Neural cell (in vitro differentiated cells): ENCODE results near the gene MEDAG. TPM values are rescaled to one million over a fixed set of nuclear protein-coding genes. Genes with fewer than 3 reads are reported as not detected.

Experiments
- H2AFZ ChIP-seq: fragments of 200-600, 300-800 bp; sonication (generic), shearing (Covaris generic); 2 replicates; pipeline ENCODE4 v1.6.0; 2014; ENCODE audit warnings: low read depth, mild to moderate bottlenecking, antibody characterized with exemption, low read length, moderate library complexity
- H3F3A ChIP-seq: fragments of 200-600 bp; shearing (Covaris generic); 2 replicates; pipeline ENCODE4 v1.6.1; 2016; ENCODE audit warnings: mild to moderate bottlenecking, moderate library complexity, mixed read lengths, antibody characterized with exemption, low read length; ENCODE audit not compliant: insufficient read depth, poor library complexity, severe bottlenecking
- H3K27ac ChIP-seq: fragments of 200-600, 300-800 bp; sonication (generic), shearing (Covaris generic); 2 replicates; pipeline ENCODE4 v1.5.1; 2014; ENCODE audit warnings: mild to moderate bottlenecking, low read length, moderate library complexity
- H3K27me3 ChIP-seq: fragments of 300-800, 200-600 bp; sonication (generic), shearing (Covaris generic); 2 replicates; pipeline ENCODE4 v1.6.0; 2014; ENCODE audit warnings: mild to moderate bottlenecking, low read depth, low read length, moderate library complexity; ENCODE audit not compliant: insufficient read depth
- H3K36me3 ChIP-seq: fragments of 300-800, 200-600 bp; sonication (generic), shearing (Covaris generic); 2 replicates; pipeline ENCODE4 v1.5.1; 2014; ENCODE audit warnings: mild to moderate bottlenecking, antibody characterized with exemption, low read length, moderate library complexity; ENCODE audit not compliant: insufficient read depth
- H3K4me2 ChIP-seq: fragments of 300-800, 200-600 bp; sonication (generic), shearing (Covaris generic); 2 replicates; pipeline ENCODE4 v1.6.0; 2014; ENCODE audit warnings: mild to moderate bottlenecking, low read length
- H3K4me3 ChIP-seq: fragments of 300-800, 200-600 bp; sonication (generic), shearing (Covaris generic); 2 replicates; pipeline ENCODE4 v1.5.1; 2014; ENCODE audit warnings: mild to moderate bottlenecking, low read length, moderate library complexity
- H3K79me2 ChIP-seq: fragments of 200-600 bp; shearing (Covaris generic); replicated peaks from 2 replicates; pipeline ENCODE4 v1.6.0; 2014; ENCODE audit warnings: mild to moderate bottlenecking, low read length, moderate library complexity; ENCODE audit not compliant: insufficient read depth
- H3K9ac ChIP-seq: fragments of 300-800, 200-600 bp; sonication (generic), shearing (Covaris generic); 2 replicates; pipeline ENCODE4 v1.6.1; 2016; ENCODE audit warnings: mild to moderate bottlenecking, low read length, mixed read lengths
- H3K9me2 ChIP-seq: fragments of 200-600 bp; shearing (Covaris generic); 2 replicates; pipeline ENCODE4 v1.6.1; 2016; ENCODE audit warnings: mild to moderate bottlenecking, low read length, mixed read lengths; ENCODE audit not compliant: insufficient read depth
- H3K9me3 ChIP-seq: fragments of 200-600, 300-800 bp; sonication (generic), shearing (Covaris generic); 2 replicates; pipeline ENCODE4 v1.6.1; 2016; ENCODE audit warnings: mild to moderate bottlenecking, mixed run types, low read length, moderate library complexity, mixed read lengths
- H4K20me1 ChIP-seq: fragments of 200-600 bp; shearing (Covaris generic); 2 replicates; pipeline ENCODE4 v1.6.1; 2016; ENCODE audit warnings: mild to moderate bottlenecking, mixed run types; ENCODE audit not compliant: insufficient read depth
- EP300 ChIP-seq: fragments of 450-650 bp; conservative IDR thresholded peaks from 2 replicates; pipeline ENCODE4 v1.6.1; 2014; ENCODE audit warnings: antibody characterized with exemption, mild to moderate bottlenecking, moderate library complexity; ENCODE audit not compliant: poor library complexity, severe bottlenecking
- EZH2 ChIP-seq: fragments of 200-600, 300-800 bp; shearing (Covaris generic), sonication (generic); IDR thresholded peaks from 2 replicates; pipeline ENCODE4 v1.6.1; 2014; ENCODE audit warnings: antibody characterized with exemption, low read length, borderline replicate concordance, mild to moderate bottlenecking; ENCODE audit not compliant: insufficient read depth, poor library complexity, severe bottlenecking
- MXI1 ChIP-seq: fragments of 450-650 bp; conservative IDR thresholded peaks from 2 replicates; pipeline ENCODE4 v1.6.1; 2014; ENCODE audit warnings: antibody characterized with exemption, mild to moderate bottlenecking; ENCODE audit not compliant: poor library complexity, severe bottlenecking
- POLR2AphosphoS5 ChIP-seq: IDR thresholded peaks from 2 replicates; pipeline ENCODE4 v1.6.1; 2012
- RAD21 ChIP-seq: fragments of 450-650 bp; conservative IDR thresholded peaks from 2 replicates; pipeline ENCODE4 v1.6.1; 2014; ENCODE audit warnings: antibody characterized with exemption, mild to moderate bottlenecking, moderate library complexity
- SMC3 ChIP-seq: fragments of 450-650 bp; conservative IDR thresholded peaks from 2 replicates; pipeline ENCODE4 v1.6.1; 2014; ENCODE audit warnings: antibody characterized with exemption, mild to moderate bottlenecking, moderate library complexity; ENCODE audit not compliant: poor library complexity
- TAF1 ChIP-seq: IDR thresholded peaks from 2 replicates; pipeline ENCODE4 v1.6.1; 2012; ENCODE audit warnings: low read depth
- polyA plus RNA-seq: library from polyadenylated mRNA; depleted of rRNA; stranded (reverse); fragments of >200 nt; gene quantifications from 2 replicates; pipeline ENCODE4 v1.2.3, GENCODE V29; 2014
- TF ChIP-seq, protein P1 (sequence below): IDR thresholded peaks from 2 replicates; pipeline ENCODE4 v1.6.1; 2012; ENCODE audit warnings: borderline replicate concordance
- TF ChIP-seq, protein P2 (sequence below): fragments of 450-650 bp; IDR thresholded peaks from 2 replicates; pipeline ENCODE4 v1.5.1; 2014; ENCODE audit warnings: antibody characterized with exemption, mild to moderate bottlenecking, moderate library complexity; ENCODE audit not compliant: poor library complexity, severe bottlenecking

Gene MEDAG
- polyA plus RNA-seq, 1 donor from 2014 or later, result not detected

DNA sequence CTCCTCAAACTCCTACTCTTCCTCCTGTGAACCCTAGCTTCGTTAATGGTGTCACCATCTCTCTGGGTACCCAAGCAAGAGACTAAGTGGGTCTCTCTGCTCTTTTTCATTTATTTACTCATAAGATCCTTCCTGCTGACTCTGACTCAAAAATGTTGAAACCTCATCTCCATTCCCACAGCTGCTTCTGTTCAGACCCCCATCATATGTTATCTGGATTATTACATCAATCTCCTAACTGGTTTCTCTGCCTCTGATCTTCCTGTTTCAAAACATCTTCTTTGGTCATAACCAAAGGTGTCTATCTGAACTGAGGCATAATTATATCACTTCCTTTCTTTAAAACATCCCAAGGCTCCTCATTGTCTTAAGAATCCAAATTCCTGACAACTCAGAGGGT, 2.0 kb upstream of the MEDAG start:
- TF ChIP-seq RAD21 (no peak), EZH2 (no peak), TAF1 (no peak), MXI1 (no peak), POLR2AphosphoS5 (no peak), SMC3 (no peak), EP300 (no peak)
- TF ChIP-seq, protein P1, sequence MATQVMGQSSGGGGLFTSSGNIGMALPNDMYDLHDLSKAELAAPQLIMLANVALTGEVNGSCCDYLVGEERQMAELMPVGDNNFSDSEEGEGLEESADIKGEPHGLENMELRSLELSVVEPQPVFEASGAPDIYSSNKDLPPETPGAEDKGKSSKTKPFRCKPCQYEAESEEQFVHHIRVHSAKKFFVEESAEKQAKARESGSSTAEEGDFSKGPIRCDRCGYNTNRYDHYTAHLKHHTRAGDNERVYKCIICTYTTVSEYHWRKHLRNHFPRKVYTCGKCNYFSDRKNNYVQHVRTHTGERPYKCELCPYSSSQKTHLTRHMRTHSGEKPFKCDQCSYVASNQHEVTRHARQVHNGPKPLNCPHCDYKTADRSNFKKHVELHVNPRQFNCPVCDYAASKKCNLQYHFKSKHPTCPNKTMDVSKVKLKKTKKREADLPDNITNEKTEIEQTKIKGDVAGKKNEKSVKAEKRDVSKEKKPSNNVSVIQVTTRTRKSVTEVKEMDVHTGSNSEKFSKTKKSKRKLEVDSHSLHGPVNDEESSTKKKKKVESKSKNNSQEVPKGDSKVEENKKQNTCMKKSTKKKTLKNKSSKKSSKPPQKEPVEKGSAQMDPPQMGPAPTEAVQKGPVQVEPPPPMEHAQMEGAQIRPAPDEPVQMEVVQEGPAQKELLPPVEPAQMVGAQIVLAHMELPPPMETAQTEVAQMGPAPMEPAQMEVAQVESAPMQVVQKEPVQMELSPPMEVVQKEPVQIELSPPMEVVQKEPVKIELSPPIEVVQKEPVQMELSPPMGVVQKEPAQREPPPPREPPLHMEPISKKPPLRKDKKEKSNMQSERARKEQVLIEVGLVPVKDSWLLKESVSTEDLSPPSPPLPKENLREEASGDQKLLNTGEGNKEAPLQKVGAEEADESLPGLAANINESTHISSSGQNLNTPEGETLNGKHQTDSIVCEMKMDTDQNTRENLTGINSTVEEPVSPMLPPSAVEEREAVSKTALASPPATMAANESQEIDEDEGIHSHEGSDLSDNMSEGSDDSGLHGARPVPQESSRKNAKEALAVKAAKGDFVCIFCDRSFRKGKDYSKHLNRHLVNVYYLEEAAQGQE, result no peak
- TF ChIP-seq, protein P2, sequence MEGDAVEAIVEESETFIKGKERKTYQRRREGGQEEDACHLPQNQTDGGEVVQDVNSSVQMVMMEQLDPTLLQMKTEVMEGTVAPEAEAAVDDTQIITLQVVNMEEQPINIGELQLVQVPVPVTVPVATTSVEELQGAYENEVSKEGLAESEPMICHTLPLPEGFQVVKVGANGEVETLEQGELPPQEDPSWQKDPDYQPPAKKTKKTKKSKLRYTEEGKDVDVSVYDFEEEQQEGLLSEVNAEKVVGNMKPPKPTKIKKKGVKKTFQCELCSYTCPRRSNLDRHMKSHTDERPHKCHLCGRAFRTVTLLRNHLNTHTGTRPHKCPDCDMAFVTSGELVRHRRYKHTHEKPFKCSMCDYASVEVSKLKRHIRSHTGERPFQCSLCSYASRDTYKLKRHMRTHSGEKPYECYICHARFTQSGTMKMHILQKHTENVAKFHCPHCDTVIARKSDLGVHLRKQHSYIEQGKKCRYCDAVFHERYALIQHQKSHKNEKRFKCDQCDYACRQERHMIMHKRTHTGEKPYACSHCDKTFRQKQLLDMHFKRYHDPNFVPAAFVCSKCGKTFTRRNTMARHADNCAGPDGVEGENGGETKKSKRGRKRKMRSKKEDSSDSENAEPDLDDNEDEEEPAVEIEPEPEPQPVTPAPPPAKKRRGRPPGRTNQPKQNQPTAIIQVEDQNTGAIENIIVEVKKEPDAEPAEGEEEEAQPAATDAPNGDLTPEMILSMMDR, result no peak
- Histone ChIP-seq H3K79me2 (no peaks in the 10 kb centered on the region), H3K36me3 (no peaks in the 10 kb centered on the region), H3K27ac (no peak overlapping the region), H3K9me2 (no peaks in the 10 kb centered on the region), H3K4me3 (no peak overlapping the region), H3K9me3 (no peaks in the 10 kb centered on the region), H4K20me1 (no peaks in the 10 kb centered on the region), H3K27me3 (no peaks in the 10 kb centered on the region), H3K4me2 (no peak overlapping the region), H3F3A (no peaks in the 10 kb centered on the region), H3K9ac (no peak overlapping the region), H2AFZ (no peak overlapping the region)

DNA sequence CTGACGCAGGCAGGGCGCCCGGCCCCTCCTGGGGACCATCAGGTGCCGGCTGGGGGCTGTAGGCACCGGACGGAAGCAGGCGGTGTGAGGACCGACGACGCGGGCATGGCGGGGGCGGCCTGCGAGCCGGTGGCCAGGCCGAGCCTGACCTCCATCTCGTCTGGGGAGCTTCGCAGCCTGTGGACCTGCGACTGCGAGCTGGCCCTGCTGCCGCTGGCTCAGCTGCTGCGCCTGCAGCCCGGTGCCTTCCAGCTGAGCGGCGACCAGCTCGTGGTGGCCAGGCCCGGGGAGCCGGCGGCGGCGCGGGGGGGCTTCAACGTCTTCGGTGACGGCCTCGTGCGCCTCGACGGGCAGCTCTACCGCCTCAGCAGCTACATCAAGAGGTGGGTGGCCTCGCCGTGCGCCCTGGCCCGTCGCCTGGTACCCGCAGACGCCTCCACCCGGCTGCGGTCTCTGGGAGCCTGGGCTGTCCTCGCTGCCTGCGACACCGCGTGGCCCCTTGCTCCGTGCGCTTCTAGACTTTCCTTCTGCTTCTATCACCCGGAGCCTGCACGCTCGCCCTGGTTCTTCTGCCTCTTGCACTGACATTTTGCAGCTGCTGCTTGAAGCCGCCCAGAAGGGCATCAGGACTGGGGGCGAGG, 460 bp downstream of the MEDAG start:
- Histone ChIP-seq H3K9me3 (no peaks in the 10 kb centered on the region), H3K27ac (no peak overlapping the region), H3K36me3 (no peaks in the 10 kb centered on the region), H3K27me3 (no peaks in the 10 kb centered on the region), H3K9me2 (no peaks in the 10 kb centered on the region), H3K4me3 (no peak overlapping the region), H3K4me2 (no peak overlapping the region), H2AFZ (no peak overlapping the region), H3F3A (no peaks in the 10 kb centered on the region), H4K20me1 (no peaks in the 10 kb centered on the region), H3K9ac (no peak overlapping the region), H3K79me2 (no peaks in the 10 kb centered on the region)
- TF ChIP-seq SMC3, result no peak
- no peak for TF ChIP-seq TAF1
- TF ChIP-seq, protein P1, result no peak
- no peak for TF ChIP-seq EP300
